HG03432 (cell line): ENCODE data around the gene BCL11B.
"Not testable (repeated sequence)": the region's sequence is repeated elsewhere in the genome, so short reads cannot be mapped to it uniquely, and the experiment has no call there.

Source experiments
- ATAC-seq: cut with Tn5 transposase; IDR thresholded peaks from one replicate; pipeline ENCODE4 v1.9.1; 2021; ENCODE audit warnings: mild to moderate bottlenecking, moderate library complexity; ENCODE audit not compliant: unreplicated experiment

The BCL11B gene

DNA sequence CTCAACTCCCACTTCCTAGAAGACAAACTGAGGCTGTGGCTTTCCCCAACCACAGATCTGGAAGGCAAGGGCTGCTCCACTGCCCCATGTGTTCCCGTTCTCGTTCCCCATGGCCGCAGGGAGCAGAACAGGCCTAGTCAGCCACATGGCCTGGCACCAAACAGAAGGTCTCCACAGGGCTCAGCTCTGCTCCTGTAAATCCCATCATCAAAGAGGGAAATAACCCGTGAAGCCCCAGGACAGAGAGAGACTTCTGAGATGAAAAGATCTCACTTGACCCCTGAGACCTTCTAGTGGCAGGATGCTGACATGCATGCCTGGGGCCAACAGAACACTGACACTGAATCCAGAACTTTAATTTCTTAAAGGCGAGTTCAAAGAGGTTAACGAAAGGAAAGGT is 68.9 kb downstream of the BCL11B start:
- no peak for ATAC-seq

DNA sequence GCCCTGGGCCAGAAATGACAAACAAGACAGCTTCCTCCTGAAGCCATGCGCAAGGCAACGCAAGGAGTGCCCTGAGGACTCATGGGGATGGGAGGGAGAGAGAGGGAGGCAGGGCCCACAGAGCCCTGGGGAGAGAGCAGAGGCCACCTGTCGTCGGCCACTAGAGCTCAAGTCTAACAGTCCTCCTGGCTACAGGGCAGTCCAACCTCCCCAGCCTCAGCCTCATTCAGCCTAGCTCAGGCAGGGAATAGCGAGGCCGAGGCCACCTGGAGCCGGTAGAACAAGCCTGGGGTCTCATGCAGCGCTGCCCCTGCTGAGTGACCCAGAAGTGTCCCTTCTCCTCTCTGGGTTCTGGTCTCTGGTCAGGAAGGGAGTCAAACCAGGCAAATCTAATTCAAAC is 69.5 kb downstream of the BCL11B start:
- no peak for ATAC-seq

DNA sequence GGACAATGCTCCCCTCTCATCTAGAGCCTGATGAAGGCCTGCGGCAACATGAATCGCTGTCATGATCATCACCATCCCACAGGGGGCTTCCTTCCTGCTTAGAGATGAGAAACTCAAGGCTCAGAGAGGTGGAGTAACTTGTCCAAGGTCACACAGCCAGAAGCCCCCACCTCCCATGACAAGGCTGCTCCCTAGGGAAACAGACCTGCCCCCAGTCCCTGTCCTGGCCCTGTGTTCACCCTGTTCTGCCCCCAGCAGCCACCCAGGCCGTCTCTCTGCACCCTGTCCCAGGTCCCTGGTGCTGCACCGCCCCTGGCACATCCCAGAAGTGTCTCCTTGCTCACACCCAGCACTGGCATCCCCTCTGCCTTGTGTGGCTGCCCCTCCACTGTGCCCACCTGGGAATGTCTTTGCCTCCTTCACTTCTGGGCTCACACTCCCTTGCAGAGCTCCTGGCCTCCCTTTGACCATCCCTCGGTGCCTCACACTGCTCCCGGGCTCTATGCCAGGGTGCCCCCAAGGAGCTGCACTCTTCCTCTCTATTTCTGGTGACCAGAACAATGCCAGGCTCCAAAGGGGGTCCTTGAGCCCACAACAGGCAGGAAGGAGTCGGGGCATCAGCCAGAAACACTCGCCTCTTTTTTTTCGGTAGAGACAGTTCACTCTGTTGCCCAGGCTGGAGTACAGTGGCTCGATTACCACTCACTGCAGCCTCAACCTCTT is 70.5 kb downstream of the BCL11B start:
- ATAC-seq: no peak

DNA sequence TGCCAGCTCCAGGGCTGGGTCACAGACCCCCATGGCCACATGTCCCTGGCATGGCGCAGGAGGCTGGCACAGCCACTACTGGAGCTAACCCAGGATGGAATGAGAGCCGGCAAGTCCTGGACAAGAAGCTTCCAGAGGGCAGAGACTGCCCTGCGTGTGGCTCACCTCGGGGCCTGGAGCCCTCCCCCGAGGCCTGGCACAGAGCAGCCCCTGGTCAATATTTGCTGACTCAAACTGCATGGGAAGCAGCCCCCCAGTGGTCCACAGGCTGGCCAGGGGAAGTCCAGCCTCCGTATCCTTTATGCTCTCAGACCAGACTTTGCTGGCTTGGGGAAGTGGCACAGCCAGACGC is 71.4 kb downstream of the BCL11B start:
- ATAC-seq: no peak

DNA sequence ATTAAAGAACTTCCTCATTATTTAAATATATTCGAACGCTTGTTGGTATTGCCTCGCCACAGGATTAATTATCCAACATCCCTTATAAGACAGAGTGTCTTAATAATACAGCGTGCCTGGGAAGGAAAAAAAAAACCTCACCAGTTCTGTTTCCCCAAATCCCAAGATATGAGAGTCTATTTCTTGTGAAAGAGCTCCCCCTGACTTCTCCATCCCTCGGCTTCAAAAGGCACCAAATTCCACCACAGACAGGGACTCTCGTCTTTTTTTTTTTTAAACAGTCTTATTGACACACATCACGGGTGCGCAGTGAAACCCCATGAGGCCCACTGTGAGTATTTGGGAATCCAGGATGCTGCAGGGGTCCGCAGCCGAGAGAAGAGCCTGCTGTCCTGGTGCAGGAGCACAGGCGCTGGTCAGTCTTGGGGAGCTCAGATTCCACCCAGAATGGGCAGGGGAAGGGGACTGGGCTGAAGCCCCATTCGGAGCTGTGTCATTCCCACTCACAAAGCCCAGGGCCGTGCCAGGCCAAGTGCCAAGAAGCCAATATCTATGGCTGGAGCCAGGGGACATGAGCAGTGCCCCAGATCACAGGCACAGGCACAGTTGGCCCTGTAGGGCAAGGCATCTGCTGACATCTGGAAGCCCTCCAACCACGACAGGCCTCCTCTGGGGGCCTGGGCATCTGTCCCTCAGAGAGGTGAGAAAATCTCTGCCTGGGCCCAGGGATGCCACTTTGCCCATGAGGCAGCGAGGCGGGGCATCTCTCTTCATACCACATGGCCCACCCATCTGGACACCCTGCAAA is 71.9 kb downstream of the BCL11B start:
- no peak for ATAC-seq

DNA sequence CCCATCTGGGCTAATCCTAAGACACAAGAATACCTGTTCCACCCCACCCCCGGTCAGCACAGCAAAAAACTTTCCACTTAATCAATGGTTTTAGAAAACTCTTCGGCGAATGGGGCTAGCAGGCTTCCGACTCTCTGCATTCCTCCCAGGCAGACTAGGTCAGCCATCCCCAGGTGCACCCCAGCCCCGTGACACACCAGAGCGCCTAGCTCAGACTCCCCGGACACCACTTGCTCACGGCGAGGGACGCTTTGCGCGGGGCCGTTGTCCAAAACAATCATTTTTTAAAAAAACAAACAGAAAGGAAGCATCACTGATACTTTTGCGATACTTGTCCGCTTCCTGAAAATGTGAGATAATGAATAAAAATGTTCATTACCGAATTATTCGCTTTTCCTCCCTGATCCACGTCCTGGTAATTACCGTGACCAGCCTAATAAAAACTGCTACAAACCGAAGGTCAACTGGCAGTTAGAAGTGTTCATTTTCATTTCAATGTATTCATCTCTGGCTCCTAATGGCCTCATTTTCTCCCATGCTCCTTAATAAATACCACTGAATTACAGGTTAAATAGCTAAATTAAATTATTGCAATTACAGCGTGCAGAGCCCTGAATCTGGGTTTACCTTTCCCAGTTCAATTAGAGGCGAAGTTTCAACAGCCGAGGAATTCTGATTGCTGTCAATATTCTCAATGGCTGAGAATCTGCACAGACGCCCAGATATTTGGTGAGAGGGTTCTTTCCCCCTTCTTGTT is 73.1 kb downstream of the BCL11B start:
- no peak for ATAC-seq

DNA sequence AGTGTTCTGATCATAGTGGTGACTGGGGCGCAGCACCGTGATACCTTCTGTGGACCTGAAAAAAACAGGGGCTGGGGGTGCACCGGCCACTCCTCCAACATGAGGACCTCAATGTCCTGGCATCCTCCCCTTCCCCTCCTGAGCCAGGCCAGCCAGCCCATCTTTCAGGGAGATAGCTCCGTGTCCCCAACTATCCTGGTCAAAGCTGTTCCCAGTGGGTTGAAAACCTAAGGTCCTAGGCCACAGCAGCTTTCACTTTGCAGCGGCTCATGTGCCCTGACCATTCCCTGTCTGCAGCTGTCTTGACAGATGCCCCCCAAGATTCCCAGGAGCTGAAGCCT is 75.7 kb downstream of the BCL11B start:
- ATAC-seq: no peak

DNA sequence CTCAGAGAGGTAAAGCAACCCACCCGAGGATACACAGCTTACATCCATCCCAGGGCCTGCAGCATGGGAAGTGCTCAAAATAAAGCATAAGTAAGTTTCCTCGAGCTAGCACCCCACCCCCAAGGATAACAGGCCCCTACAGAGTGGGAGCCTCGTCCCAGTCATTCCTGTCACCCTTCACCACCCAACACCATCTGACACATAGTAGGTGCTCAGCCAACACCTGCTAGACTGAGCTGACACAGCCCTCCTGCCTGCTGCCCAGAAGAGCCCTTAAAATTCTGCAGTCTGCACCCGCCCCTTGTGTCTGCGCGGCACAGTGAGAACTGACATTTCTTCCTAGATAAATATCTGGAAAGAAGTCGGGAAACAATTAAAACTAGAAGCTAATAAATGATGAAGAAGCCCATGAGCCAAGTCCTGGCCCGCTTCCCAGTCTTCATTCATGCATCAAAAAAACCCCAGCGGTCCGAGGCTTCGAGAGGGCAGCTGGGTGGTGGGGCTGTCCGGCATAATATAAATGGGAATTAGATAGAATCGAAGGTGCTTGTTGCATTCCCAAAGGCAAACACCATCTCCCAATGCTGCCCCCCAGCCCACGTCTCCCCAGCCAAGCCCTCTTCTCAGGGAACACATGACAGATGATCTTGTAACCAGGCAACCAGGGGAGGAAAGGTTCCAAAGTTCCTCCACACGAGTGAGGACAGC is 76.2 kb downstream of the BCL11B start:
- no peak for ATAC-seq

DNA sequence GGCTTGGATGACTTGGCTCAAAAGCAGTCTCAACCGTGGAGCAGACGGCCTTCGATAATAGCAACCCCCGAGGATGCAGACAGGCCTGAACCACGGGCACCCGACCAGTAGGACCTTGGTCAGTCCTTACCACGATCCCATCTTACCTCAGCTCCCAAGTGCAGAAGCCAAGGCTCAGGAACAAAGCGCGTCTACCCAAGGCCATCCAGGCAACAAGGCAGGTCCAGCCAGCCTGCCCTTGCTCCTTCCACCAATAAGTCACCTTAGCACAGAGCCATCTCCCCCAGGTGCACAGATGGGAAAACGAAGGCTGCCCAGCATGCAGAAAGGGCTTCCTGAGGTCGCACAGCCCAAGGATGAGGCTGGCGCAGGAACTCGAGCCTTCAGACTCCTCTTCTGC is 77.3 kb downstream of the BCL11B start:
- ATAC-seq: no peak

DNA sequence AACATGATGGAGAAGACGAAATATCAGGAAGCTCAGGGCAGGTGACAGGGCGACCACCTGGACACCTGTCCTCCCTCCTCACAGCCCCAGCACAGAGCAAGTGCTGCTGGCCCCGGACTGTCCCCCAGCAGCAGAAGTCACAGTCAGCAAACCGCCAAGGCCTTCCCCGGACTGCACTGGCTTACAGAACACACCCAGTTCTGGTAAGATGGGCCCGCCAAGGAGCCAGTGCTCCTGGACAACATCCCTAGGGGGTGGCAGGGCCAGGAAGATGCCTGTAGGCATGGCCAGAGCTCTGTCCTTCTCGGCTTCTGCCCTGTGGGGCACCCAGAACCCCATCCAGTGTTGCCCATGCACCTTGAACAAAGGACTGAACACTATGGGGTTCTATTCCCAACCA is 77.9 kb downstream of the BCL11B start:
- ATAC-seq: no peak

DNA sequence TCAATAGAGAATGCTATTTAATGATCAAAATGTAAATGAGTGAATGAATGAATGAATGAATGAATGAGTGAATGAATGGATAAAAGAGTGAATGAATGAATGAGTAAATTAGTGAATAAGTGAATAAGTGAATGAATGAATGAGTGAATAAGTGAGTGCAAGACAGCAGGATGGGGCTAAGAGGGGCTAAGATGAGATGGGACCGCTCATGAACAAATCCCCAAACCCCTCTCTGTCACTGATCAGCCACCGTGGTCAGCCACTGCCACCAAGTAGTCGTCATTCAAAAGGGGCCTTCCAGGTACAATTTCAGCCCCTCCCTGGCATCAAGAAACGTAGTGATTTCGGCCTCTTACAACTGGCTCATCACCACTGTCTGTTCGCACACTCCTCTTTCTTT is 79.2 kb downstream of the BCL11B start:
- no peak for ATAC-seq

DNA sequence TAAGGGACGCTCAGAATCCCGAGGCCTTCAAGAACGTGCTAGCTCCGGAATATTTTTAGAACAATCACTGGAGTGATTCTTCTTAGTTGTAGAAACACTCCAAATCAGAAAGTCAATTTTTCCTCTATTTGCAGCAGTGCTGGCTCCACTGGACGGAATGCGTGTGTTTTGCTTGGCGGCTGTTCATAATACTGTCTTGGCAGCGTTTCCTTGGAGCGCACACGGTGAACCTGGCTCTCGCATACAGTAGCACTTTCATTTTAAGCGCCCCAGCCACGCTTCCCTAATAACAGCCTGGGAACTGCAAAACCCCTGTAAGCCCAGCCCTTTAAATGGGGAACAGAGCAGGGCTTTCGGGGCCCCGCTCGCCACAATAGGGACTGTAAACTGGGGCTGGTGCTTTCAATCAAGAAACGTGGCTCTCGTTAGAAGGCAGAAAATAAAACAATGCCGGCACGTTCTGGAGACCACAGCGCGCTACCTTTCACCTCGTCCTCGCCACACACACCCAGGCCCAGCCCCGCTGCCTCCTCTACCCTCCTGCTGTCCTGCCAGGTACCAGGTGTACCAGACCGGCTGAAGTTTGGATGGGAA is 79.9 kb downstream of the BCL11B start:
- no peak for ATAC-seq

DNA sequence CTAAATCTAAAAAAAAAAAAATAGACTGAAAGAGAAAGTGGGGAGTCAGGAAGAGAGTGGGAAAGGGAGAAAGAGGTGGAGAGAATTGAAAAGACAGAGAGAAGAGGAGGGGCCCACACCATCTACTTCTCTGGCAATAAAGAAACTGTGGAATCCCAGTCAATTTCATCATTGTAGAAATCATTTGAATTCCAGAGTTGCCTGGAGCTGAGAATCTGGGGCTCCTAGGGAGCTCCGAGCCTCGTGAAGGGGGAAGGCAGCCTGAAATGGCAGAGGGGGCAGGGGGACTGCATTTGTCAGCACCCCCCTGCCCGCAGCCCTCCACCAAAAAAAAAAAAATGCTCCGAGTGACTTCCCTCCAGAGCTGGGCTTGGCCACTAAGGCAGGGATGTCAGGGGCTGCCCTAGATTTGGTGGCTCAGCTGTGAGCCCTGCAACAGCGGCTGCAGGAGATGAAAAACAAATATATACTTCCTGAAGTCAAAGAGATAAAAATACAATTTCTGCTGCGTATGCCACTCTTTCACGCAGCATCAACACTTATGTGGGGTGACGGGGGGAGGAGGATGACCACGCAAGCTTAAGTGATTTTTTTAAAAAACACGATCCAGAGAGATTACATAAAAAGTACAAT is 80.5 kb downstream of the BCL11B start:
- no peak for ATAC-seq

DNA sequence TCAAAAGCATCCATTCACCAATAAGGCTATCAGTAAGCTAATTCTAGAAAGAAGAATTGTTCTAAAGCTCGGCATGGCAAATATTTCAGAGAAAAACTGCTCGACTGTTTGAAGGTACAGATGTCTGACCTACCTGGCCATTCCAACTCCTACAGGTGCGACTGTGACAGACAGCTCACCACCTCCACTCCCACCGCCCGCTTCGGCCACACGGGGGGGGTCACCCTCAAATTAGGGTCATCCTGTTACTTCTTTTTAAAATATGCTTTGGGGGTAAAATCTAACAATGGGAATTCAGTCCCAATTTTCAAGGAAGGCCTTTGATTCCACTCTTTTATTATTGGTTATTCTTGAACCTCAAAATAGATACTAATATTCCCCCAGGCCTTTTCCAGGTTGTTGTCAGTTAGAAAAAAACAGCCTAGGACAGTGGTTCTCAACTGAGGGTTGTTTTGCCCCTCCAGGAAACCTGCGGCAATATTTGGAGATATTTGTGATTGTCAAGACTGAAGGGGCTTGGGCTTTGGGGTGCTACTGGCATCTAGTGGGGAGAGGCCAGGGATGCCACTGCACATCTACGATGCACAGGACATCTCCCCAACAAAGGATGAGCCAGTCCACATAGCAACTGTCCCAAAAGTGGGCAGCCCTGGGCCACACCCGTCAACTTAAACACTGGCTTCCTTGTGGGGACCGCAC is 81.2 kb downstream of the BCL11B start:
- ATAC-seq: no peak

DNA sequence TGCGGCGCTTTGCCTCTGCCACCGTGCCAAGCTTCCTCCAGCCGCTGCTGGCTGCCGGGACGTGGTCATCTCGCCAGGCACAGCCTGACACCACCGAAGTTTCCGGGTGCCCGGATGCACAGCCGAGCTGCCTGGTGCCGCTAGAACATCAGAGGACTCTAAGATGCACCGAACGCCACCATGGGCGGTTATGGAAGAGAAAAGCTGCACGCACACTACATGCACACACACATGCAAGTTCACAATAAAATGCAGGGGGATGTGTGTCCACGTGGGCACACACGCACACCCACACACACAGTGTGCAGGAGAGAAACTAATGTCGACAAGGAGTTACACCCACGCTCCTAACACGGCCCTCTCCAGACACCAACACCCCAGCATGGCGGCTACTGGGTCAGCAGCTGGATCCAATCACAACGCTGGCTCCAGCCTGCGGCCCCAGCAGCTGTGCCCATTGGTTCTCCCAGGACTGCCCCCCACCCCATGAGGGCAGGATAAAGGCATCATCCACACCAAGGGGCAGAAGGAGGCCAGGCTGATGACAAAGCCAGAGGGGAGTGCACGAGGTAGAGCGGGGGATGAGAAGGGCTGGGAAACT is 82.7 kb downstream of the BCL11B start:
- ATAC-seq: no peak

DNA sequence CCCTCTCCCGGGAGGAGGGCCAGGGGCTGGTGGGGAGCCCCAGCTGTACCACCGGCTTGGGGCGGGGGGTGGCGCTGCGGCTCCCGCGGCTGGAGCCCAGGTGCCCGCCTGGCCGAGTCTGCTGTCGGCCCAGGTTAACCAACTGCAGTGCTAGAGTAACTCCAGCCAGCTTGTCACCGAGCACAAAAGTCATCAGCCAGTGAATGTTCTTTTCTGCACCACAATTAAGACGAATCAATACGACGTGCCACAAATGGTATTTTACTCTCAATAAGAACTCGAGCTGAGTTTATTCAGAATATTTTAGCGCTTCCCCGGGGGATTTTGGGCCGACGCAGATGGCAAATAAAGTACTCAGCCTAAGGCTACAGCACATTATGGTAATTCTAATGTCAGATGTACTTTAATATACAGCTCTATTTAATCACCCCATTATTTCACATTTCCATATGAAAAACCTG is 83.2 kb downstream of the BCL11B start:
- ATAC-seq: no peak

DNA sequence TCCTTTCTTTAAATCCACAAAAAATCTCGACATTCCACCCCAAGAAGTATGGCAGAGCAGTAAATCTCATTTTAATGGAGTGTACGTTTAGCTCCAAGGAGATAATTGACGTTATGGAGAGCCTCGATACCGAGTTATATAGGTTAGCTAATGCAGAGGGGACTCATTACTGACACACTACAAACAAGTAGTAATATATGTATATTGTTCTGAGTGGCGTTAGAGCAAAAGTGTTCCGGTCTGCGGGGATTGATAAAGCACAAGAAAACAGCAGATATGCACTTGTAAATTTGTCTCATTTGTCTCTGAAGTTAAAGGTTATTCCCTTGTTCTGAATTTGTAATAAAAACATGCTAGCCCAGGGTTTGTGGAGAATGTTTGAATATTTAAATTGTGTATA is 84.1 kb downstream of the BCL11B start:
- ATAC-seq: no peak

DNA sequence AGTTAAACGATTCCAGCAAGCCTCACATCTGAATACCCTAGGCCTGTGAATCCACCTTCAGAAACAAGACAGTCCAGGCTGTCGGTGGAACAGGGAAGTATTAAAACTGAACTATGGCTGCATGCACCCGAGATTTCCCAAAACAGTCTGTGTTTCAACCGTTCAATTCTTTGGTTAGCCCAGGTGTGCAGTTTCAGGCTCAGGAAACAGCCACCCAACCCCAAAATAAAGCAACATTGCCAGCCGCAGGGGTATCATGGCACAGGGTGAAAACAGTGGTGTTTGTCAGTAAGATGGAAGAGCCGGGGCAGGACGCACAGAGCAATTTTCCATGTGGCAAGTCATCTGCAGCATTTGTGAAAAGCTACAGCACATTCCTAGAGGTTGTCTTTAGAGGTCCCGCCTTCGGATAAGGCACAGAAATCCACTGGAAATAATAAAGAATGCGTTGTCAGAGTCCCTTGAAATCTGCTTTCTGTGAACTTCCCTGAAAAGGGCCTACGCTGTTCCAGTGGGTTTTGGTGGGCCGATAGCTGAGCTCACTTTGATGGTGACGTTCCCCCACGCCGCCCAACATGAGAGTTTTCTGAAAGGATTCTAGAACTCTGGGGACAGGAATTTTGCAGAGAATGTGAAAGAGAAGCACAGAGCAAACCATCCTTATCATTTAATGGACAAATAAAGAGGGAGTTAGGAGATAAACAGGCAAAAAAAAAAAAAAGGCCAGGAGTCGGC is 84.9 kb downstream of the BCL11B start:
- no peak for ATAC-seq

DNA sequence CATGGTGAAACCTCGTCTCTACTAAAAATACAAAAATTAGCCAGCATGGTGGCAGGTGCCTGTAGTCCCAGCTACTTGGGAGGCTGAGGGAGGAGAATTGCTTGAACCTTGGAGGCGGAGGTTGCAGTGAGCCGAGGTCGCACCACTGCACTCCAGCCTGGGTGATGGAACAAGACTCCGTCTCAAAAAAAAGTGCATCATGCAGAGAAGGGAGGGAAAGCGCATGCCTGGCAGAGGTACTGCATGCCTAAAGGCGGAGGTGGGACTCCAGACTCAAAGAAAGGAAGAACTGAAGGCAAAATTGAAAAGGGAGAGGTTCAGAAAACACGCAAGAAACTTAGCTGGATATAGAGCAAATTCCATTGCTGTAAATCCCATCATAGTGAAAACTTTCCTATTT is 85.7 kb downstream of the BCL11B start:
- not testable (repeated sequence) for ATAC-seq
